ENCODE measurements around the gene ATXN1. TPM values are rescaled to one million over a fixed set of nuclear protein-coding genes. Genes with fewer than 3 reads are reported as not detected.

Gene ATXN1
- polyA plus RNA-seq, 1 of the 3 experiments (the other 2 are of a cell fraction), result 7.9 TPM

DNA sequence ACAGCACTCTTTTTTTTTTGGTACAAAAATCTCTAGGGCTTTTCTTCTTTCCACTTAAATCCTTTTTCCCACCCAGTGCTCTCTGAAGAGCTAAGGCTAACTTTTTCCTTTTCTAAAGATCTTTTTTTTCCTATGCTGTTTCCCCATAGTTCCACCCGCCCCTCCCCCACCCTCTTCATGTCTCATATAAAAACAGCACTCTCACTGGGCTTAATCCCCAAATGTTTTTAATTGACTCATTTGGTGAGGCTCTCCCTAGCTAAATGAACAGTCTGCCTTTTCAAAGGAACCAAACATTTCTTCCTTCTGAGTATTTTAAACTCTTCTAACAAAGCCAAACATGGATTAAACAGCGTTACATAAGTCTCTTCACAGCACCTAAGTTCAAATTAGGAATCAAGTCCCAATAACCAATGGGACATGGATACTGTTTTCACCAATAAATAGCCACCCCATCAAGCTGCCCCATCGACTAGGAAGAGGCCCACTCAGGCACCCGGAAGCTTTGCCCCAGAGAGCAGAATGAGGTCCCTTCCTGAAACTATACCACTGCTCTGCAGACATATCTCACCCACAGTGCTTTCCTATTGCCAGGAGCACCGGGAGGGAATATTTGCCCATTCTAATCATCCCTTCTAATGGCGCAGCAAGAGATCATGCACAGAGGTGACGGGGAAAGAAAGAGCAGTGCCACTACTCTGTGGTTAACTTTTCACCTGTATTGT, 63.7 kb downstream of the ATXN1 start (continued):
- no peak for TF ChIP-seq FOXJ3 (CRISPR knock-in tag; IDR thresholded peaks at IDR 0.05)
- no peak for TF ChIP-seq USF2 (IDR thresholded peaks at IDR 0.05; ENCODE audit: borderline replicate concordance, low read depth, low read length)

GRCh38 chr6:16696496-16696895, 64.8 kb downstream of the ATXN1 start:
- Histone ChIP-seq H2AFZ (ENCODE audit: low read depth) (no peak overlapping the region), H3K27me3 (ENCODE audit: insufficient read depth) (no peaks in the 10 kb centered on the region), H3K36me3 (replicated peaks in 1 of 2; ENCODE audit: control insufficient read depth in 1 of 2, insufficient read depth in 2 of 2, low read length in 1 of 2) (peaks cover 0 to 6% of the 10 kb centered on the region in 2 experiments), H3K9me2 (no peaks in the 10 kb centered on the region), H3K4me3 (ENCODE audit: low read depth in 2 of 2, low read length in 1 of 2) (no peak overlapping the region), H3K9me3 (no peaks in the 10 kb centered on the region), H4K20me1 (ENCODE audit: insufficient read depth) (peaks cover 24% of the 10 kb centered on the region; the same call in 1 of the 2 replicates), H3K27ac (ENCODE audit: low read depth in 2 of 2, low read length in 1 of 2) (no peak overlapping the region), H3K4me2 (no peak overlapping the region), H3K9ac (no peak overlapping the region), H3F3A (replicated peaks; ENCODE audit: insufficient read depth) (no peaks in the 10 kb centered on the region), H3K79me2 (ENCODE audit: insufficient read depth) (peaks cover 99% of the 10 kb centered on the region), H3K4me1 (ENCODE audit: control insufficient read depth in 1 of 2, insufficient read depth in 2 of 2, low read depth in 1 of 2, low read length in 1 of 2) (peaks cover 0 to 22% of the 10 kb centered on the region in 2 experiments; a peak in 2 of 4 replicates)
- ChIA-PET CTCF (interaction anchor here (0.8 kb wide), 1 partner anchor 269 kb away, joined by 3 read pairs; no protein-coding TSS in a partner anchor), POLR2A (no interaction called here)
- no peak for DNase-seq
- TF ChIP-seq, protein P1, sequence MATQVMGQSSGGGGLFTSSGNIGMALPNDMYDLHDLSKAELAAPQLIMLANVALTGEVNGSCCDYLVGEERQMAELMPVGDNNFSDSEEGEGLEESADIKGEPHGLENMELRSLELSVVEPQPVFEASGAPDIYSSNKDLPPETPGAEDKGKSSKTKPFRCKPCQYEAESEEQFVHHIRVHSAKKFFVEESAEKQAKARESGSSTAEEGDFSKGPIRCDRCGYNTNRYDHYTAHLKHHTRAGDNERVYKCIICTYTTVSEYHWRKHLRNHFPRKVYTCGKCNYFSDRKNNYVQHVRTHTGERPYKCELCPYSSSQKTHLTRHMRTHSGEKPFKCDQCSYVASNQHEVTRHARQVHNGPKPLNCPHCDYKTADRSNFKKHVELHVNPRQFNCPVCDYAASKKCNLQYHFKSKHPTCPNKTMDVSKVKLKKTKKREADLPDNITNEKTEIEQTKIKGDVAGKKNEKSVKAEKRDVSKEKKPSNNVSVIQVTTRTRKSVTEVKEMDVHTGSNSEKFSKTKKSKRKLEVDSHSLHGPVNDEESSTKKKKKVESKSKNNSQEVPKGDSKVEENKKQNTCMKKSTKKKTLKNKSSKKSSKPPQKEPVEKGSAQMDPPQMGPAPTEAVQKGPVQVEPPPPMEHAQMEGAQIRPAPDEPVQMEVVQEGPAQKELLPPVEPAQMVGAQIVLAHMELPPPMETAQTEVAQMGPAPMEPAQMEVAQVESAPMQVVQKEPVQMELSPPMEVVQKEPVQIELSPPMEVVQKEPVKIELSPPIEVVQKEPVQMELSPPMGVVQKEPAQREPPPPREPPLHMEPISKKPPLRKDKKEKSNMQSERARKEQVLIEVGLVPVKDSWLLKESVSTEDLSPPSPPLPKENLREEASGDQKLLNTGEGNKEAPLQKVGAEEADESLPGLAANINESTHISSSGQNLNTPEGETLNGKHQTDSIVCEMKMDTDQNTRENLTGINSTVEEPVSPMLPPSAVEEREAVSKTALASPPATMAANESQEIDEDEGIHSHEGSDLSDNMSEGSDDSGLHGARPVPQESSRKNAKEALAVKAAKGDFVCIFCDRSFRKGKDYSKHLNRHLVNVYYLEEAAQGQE (IDR thresholded peaks at IDR 0.05; ENCODE audit: low read depth, low read length), result no peak
- TF ChIP-seq NFIC (IDR thresholded peaks at IDR 0.05; ENCODE audit: borderline replicate concordance) (no peak), EZH2phosphoT487 (IDR thresholded peaks at IDR 0.05; ENCODE audit: borderline replicate concordance, low read depth) (no peak), RFX5 (IDR thresholded peaks at IDR 0.05; ENCODE audit: low read length) (no peak), CHD2 (IDR thresholded peaks at IDR 0.05; ENCODE audit: low read length, partially characterized antibody) (no peak), TEAD4 (IDR thresholded peaks at IDR 0.05; ENCODE audit: borderline replicate concordance, insufficient read depth) (no peak), MEF2A (IDR thresholded peaks at IDR 0.05; ENCODE audit: borderline replicate concordance, low read depth) (no peak), TCF12 (IDR thresholded peaks at IDR 0.05) (no peak), FOXM1 (IDR thresholded peaks at IDR 0.05; ENCODE audit: low read depth) (no peak), RXRA (IDR thresholded peaks at IDR 0.05; ENCODE audit: borderline replicate concordance, low read depth) (no peak), RCOR1 (IDR thresholded peaks at IDR 0.05; ENCODE audit: low read length) (no peak), SIN3A (IDR thresholded peaks at IDR 0.05; ENCODE audit: borderline replicate concordance, low read depth, low read length) (no peak), NRF1 (IDR thresholded peaks at IDR 0.05; ENCODE audit: low read depth, low read length) (no peak), RAD21 (IDR thresholded peaks at IDR 0.05; ENCODE audit: low read length) (no peak), FOSL2 (IDR thresholded peaks at IDR 0.05; ENCODE audit: borderline replicate concordance, low read depth) (no peak), USF2 (IDR thresholded peaks at IDR 0.05; ENCODE audit: borderline replicate concordance, low read depth, low read length) (no peak), EP300 (IDR thresholded peaks at IDR 0.05; ENCODE audit: borderline replicate concordance in 1 of 2, low read depth in 1 of 2, low read length in 1 of 2) (no peak), ELF1 (IDR thresholded peaks at IDR 0.05) (no peak)
- TF ChIP-seq, protein P2, sequence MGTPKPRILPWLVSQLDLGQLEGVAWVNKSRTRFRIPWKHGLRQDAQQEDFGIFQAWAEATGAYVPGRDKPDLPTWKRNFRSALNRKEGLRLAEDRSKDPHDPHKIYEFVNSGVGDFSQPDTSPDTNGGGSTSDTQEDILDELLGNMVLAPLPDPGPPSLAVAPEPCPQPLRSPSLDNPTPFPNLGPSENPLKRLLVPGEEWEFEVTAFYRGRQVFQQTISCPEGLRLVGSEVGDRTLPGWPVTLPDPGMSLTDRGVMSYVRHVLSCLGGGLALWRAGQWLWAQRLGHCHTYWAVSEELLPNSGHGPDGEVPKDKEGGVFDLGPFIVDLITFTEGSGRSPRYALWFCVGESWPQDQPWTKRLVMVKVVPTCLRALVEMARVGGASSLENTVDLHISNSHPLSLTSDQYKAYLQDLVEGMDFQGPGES (IDR thresholded peaks at IDR 0.05; ENCODE audit: low read depth, low read length), result no peak
- WGBS (ENCODE audit: low lambda C conversion rate), result 86% methylated on average over 2 of the region's 2 CpGs

All from SK-N-SH (cell line).